AG09319 (cell line): ENCODE results near the gene MICAL1.

Source experiments
- DNase-seq: peaks from one replicate; pipeline ENCODE4 v3.0.0-alpha.2; 2010; ENCODE audit warnings: low read depth; ENCODE audit errors: extremely low read depth
- TF ChIP-seq, protein P1 (sequence below): IDR thresholded peaks from 2 replicates; pipeline ENCODE4 v1.5.1; 2011; ENCODE audit warnings: low read depth, mild to moderate bottlenecking, inconsistent platforms, low read length, moderate library complexity

Gene MICAL1

DNA sequence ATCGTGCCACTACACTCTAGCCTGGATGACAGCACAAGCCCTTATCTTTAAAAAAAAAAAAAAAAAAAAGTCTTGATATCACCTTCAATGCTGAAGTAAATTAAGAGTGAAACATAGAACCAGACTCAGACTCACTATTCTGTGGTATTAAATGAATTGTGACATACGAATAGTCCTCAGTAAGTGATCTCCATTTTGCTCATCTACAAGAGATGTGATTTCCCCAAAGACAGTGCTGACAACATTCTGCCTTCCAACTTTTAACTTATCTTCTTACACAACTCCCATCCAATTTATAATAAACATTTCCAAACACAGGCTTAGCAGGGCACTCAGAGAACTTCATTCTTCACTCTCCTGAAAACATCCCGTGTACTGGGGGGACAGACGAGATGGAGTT, 19.4 kb upstream of the MICAL1 start:
- TF ChIP-seq, protein P1, sequence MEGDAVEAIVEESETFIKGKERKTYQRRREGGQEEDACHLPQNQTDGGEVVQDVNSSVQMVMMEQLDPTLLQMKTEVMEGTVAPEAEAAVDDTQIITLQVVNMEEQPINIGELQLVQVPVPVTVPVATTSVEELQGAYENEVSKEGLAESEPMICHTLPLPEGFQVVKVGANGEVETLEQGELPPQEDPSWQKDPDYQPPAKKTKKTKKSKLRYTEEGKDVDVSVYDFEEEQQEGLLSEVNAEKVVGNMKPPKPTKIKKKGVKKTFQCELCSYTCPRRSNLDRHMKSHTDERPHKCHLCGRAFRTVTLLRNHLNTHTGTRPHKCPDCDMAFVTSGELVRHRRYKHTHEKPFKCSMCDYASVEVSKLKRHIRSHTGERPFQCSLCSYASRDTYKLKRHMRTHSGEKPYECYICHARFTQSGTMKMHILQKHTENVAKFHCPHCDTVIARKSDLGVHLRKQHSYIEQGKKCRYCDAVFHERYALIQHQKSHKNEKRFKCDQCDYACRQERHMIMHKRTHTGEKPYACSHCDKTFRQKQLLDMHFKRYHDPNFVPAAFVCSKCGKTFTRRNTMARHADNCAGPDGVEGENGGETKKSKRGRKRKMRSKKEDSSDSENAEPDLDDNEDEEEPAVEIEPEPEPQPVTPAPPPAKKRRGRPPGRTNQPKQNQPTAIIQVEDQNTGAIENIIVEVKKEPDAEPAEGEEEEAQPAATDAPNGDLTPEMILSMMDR = no peak
- no peak for DNase-seq

DNA sequence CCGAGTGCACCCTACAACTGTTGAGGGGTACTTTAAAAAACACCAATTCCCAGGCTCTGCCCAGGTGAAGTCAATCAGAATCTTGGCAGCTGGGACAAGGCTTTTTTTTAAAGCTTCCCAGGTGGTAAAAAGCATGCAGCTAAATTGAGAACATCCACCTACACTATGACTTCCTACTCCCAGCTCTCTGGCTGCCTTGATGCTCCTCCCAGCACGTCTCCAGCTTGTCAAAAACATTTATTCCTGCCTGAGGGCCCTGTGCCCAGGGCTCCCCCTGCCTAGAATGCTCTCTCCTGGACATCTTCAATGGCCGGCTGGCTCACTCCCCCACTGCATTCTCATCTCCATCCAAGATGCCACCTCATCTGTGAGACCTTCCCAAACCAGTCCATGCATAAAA, 17.5 kb upstream of the MICAL1 start:
- DNase-seq = no peak
- TF ChIP-seq, protein P1 = no peak

DNA sequence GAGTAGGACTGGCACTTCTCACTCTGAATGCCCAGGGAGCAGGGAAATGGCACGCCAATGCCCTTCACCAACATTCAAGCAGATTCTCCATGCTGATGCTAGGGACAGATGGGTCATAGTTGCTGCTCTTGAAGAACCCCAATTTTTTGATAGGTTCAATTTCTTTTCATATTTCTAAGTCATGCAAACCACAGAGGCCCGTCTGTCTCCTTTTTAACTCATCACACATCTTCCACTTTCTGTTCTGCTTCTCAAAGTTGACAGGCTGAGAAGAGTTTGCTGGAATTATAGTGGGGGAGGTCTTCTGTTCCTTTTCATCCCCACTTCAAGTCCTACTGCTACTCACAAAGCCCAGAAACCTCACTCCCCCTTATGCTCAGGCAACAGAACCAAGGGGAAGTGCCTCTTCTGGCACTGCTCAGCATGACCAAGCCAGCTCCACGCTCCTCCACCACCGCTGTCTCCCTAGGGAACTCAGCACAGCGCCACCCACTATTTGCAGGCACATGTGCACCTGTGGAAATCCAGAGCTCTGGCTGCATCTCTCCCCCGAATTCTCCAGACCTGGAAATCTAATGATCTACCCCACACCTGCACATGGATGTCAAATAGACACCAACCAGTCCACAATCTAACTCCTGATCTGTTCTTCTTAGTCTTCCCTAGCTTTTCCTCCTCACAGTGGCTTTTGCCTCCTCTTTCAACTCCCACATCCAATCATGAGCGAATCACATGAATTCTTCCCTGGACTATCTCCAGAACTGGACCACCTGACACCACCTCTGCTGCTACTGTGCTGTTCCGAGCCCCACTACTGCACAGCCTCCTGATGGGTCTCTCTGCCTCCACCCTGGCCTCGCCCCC, 16.8 kb upstream of the MICAL1 start:
- no peak for DNase-seq
- TF ChIP-seq, protein P1 = no peak

DNA sequence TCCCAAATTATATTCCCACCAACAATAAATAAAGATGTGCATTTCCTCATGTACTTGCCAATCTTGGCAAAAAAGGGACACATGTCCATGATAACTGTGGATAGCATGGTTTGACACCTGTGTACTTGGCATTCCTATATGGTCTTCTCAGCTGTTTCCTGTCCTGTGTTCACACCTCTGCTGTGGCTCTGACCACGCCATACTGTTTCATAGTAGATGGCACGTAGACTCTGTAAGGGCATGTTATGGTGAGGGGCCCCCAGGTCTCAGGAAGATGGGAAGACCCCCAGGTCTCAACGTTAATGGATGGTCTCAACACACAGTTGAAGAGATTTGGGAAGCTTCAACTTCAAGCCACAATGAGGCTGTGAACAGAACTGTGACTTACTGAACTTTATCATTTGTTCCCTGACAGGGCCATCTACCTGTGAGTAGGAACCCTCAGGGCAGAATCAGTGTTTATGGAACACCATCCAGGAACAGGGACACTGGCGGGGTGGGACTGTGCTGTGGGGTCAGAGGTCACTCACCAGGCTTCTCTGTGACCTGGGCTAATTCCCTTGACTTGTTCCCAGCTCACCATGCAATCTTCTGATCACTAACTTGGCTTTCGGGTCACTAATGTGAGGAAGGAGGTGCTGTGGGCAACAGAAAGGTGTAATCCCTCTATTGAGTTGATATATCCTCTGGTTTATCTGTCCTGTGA, 15.7 kb upstream of the MICAL1 start:
- TF ChIP-seq, protein P1 = no peak

DNA sequence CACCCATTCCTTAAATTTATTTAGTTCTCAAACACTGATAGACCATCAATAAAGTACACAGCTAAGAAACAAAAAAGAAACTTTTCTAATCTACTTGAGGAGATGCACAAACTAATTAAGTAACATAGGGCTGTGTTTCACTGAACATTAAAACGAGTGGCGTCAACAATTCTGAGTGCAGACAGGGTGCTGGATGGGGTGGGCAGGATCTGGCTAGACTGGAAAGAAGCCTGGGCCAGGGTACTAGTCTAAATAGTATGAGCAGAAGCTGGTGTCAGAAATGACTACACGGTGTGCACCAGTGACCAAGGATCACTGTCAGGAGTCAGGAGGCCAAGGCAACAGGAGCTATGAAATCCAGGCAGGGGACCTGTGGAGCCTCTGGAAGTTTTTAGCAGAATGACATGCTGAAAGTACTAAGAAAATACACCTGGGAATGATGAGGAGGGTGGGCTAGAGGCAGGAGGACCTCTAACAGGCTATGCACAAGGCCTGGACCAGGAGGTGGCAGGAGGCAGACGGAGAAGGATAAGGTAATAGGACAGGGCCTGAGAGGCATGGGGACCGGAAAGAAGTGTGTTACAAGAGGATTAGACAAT, 14.1 kb upstream of the MICAL1 start:
- no peak for DNase-seq
- TF ChIP-seq, protein P1 = no peak

More for the DNA sequence above, 15.7 kb upstream of the MICAL1 start:
- DNase-seq = no peak

DNA sequence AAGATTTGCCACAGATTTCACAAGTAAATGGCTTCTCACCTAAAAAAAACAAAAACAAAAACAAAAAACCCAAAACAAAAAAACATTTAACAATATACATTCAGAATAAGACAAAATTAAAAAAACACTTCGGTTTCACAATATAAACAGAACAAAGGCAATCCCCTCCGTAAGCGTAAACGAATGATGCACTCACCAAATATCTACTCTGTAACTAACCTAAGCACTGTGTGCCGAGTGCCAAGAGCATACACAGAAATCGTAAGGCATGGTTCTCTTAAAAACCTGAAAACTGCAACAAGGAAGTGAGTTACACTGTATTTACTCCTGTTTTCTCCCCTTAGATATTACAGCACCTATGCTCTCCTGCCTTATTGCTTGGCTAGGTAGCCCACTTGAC, 12.1 kb upstream of the MICAL1 start:
- DNase-seq = no peak
- TF ChIP-seq, protein P1 = no peak
